Hematopoietic multipotent progenitor cell treated with erythropoietin and hydrocortisone succinate and interleukin-3 and kit ligand, for 6 days (in vitro differentiated cells): ENCODE data around the gene LRG1.
"Not testable (repeated sequence)": the region's sequence is repeated elsewhere in the genome, so short reads cannot be mapped to it uniquely, and the experiment has no call there.

Experiments used
- DNase-seq: peaks from one replicate; pipeline ENCODE4 v3.0.0-alpha.2; 2015

The LRG1 gene

DNA sequence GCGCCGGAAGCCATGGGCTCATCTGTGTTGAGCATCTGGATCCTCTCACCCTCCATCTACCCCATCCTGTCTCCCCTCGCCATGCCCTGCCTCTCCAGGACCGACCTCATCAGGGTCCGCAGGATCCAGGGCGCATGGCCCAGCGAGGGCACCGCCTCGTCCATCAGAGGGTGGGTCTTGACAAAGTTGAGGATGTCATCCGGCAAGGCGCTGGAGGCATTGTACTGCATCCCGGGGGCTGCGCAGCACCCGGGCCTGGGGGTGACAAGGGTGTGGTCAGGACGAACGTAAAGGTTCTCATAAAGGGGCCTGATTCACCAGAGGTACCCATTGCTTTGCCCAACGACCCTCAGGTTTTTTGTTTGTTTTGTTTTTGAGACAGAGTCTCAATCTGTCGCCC is 10.2 kb upstream of the LRG1 start:
- DNase-seq, result no peak

DNA sequence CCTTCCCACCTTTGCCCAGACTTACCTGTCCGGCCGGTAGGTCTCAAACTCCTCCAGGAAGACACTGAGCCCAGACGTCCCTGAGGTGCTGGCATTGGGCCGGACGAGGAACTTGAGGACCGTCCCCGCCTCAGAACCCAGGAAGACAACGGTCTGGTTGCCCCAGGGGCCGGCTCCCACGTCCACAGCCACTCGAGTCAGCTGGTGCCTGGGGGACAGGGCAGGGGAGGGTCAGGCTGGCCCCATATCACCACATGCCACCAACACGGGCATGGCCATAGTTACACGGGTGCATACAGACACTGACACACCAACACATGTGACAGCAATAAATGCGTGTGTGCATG is 8.4 kb upstream of the LRG1 start:
- no peak for DNase-seq

DNA sequence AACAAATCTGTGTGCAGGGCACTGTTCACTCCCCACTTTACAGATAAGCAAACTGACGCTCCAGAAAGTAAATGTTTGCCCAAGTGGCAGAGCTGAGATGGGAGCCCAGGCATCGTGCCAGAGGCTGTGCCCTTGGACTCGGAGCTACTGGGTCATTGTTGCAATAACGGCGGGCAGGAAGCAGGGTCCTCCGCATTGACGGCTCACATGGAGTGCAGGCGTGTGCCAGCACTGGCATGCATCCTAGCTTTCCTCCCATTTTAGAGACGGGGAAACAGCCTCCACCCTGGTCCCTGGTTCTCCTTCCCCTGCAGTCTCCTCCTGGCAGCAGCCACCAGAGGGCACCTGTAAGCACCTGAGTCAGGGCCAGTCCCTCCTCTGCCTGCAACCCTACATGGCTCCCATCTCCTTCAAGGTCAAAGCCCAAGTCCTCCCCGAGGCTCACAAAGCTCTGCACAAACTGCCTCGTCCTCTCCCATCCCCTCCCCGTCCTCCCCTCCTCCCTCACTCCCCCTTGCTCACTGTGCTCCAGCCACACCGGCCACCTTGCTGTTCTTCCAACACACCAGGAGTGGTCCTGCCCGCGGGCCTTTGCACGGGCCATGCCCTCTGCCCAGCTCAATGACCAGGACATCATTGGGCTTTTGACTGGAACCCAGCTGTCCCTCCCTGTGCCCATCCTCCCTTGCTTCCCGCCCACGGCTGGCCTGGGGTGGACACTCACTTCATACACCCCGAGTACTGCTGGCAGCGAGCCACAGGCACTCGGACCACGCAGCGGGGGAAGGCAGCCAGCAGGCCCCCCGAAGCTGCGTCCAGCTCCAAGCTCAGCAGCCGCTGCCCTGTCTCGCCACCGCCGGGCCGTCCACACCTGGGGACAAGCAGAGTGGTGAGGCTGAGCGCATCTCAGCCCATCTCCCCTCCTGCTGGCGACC is 7.7 kb upstream of the LRG1 start:
- DNase-seq, result peak; percentile 54

DNA sequence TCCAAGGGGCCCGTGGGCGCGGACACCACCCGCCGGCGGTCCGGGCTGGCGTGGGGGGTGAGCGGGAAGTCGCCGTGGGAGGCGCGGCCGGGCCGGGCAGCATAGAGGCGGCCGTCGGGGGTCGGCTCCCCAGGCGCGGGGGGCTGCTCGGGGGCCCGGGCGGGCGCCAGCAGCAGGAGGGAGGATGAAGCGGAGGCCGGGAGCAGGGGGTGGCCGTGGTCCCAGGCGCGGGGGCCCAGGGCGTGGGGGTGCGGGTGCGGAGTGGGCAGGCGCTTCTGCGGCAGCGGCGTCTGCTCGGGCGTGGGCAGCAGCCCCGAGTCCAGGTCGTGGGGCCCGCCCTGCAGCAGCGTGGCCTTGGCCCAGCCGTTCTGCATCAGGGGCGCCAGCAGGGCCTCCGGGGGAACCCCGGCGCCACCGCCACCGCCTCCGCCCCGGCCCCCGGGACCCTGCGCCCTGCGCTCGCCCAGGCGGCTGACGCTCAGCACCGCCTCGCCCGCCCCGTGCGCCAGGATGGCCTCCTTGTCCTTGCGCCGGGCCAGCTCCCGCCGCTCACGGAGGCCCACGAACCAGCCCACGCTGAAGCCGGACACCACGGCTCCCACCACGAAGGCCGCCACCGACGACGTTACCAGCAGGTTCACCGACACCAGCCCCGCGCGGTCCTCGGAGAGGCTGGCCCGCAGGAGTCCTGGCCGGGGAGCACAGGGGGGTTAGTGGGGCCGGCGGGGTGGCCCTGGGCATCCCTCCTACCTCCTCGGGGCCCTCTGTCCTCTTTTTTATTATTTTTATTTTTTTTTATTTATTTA is 4.2 kb upstream of the LRG1 start:
- no peak for DNase-seq

DNA sequence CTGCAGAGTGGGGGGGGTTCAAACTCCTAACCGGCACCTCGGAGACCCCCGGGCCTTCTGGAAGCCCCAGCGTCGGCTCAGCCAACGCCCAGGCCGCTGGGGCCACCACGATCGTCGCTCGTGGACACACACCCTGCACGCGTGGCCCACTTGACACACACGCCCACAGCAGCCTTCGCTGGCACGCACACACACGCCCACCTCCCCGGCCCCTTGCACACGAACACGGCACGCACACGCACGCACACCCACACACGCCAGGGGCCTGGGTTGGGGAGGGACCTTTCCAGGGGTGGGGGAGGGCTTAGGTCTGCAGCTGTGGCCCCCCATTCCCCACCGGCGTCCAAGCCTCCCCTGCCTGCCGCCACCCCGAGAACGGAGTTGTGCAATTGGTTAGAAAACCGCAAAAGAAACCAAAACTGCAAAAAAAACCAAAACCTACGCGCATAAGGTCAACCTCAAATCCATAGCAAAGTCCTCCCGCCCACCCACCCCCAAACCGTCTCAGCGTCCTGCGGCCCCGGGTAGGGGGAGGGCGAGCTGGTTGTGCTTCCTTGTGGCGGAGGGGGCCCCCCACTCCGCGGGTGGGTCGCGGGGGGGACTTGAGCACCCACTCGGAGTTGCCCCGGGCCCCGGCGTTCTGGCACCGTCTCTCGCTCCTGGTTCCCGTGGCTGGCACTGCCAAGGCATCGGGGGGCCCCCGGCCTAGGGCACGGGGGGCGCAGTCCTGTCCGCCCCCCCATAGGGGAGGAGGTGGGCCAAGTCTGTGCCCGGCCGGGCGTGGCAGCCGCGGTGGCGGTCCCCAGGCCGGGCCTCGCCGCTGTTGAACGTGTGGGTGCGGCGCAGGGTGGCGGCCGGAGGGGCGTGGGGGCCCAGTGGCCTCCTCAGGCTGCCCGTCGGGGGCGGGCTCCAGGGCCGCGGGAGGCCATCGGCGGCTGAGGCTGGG is 3.3 kb upstream of the LRG1 start:
- peak; percentile 37 for DNase-seq

DNA sequence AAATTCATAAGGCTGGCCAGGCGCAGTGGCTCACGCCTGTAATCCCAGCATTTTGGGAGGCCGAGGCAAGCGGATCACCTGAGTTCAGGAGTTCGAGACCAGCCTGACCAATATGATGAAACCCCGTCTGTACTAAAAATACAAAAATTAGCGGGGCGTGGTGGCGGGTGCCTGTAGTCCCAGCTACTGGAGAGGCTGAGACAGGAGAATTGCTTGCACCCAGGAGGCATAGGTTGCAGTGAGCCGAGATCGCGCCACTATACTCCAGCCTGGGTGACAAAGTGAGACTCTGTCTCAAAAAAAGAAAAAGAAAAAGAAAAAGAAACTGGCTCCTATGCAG is 1.9 kb upstream of the LRG1 start:
- not testable (repeated sequence) for DNase-seq

DNA sequence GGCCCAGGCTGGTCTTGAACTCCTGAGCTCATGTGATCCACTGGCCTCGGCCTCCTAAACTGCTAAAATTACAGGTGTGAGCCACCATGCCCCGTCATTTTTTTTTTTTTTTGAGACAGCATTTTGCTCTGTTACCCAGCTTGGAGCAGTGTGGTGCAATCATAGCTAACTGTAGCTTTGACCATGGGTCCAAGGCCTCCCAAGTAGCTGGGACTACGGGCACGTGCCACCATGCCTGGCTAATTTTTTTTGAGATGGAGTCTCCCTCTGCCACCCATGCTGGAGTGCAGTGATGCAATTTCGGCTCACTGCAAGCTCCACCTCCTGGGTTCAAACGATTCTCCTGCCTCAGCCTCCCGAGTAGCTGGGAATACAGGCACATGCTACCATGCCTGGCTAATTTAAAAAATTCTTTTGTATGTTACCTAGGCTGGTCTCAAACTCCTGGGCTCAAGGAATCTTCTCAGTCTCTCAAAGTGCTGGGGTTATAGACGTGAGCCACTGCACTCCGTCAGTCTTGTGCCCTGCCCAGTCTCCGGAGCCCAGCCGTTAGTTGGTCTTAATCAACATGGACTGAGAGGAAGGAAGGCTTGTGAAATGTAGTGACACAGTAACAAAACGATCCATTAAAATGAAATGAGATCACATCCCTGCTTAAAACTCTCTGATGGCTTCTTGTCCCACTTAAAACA is 1.4 kb upstream of the LRG1 start:
- peak; percentile 41 for DNase-seq

DNA sequence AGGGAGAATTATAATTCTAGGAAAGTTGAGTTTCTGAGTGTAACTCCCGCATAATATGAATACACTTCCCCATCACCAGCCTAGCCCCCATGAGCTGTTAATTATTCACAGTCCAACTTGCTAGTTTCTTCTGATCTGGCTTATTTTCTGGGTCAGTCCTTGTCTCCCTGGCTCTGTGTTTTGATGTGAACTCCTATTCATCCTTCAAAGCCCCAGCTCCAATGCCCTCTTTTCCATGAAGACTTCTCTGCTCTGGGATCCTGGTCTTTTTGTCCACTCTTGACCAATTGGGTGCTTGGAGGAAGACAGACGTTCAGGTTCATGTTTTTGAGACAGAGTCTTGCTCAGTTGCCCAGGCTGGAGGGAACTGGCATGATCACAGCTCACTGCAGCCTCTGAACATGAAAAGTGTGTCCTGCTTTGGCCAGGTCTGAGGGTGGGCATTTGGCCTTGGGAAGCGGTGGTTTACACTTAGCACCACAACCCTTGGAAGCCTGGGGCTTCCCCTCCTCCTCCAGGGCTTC is 605 bp downstream of the LRG1 start:
- DNase-seq, result no peak

DNA sequence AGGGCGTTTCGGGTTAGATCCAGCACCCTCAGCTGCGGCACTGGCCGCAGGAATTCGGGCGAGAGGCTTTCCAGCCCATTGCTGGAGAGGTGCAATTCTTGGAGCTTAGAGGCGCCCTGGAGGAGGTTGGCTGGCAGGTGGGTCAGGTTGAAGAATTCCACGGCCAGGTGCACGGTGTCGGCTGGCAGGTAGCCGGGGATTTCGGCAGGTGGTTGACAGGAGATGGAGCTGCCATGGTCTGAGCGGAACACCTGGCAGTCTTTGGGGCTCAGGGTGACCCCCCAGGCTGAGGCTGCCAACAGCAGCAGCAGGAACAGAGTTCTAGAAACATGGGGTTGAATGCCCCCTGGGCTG is 1.3 kb downstream of the LRG1 start:
- DNase-seq, result no peak

DNA sequence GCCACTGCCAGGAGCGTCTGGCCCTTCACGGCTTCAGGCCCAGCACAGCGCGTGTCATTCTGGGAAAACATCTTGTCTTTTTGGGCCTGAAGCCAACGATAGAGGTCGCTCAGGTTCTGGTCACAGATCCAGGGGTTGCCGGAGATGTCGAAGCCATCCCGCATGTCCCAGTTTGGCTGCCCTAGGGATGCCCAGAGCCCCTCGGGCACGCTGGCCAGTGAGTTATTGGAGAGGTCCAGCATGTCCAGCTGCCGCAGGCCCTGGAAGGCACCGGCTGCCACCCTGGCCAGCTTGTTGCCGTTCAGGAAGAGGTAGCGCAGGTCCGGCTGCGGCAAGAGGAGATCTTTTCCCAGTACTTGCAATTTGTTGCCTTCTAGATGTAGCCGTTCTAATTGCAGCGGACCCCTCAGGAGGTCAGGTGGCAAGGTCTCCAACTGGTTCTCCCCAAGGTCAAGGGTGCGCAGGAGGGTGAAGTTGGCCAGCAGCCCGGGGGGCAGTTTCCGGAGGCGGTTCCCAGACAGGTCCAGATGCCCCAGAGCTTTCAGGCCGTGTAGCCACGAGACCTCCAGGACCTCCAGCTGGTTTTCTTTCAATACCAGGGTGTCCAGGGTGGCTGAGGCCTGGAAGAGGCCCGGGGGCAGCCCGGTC is 1.8 kb downstream of the LRG1 start:
- no peak for DNase-seq

DNA sequence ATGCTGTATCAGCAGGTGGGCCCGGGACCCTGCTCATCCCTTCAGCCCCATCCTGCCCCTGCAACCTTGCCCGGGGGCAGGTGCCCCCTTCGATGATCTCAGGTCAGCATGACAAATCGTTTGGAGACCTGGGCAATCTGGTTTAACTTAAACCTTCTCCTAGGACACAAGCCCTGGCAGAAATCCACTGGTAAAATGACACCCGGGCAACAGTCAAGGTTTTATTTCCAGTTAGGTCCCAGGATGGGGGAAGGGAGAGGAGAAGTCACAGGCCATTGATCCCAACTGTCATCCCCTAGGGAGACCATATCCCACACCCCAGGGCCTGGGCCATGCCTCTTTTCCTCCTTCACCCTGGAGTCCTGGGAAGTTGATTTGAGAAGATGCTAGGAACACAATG is 3.0 kb downstream of the LRG1 start:
- DNase-seq, result no peak

DNA sequence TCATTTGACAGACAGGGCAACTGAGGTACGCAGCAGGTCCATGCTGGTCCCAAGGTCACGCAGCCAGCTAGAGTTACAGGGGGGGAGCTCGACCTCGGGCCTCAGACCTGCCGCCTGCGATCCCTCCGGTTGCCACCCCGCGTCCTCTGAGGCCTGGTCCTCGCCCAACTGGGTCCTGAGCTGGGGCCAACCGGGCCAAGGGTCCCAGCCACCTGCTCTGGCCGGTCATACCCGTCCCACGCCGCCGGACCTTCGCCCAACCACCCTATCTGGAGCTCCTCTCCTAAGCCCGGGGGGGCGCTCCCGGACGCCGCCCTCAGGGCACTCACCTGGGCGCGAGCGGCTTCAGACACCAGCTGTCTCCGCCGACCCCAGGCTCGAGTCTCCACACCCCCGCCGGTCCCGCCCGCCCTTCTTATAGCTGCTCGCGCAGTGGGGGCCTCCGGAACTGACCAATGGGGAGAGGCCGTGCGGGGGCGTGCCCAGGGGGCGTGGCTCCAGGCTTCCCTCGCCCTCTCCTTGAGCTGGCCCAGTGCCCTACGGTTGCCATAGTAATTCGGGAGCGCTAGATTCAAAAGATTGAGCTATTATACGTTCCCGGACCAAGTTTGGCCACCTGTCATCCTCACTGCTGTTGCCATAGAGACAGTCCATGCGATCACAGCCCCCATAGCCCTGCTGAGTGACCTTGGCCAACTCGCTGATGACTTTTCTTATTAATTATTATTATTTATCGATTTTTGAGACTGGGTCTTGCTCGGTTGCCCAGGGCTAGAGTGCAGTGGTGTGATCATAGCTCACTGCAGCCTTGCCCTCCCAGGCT is 4.8 kb downstream of the LRG1 start, which contains the start of gene PLIN5:
TSS of gene PLIN5 (minus strand) at position 389 of the 823 bp plus-strand sequence. CDS start 1,150 bp downstream, outside the sequence.
- peak; percentile 90 for DNase-seq

DNA sequence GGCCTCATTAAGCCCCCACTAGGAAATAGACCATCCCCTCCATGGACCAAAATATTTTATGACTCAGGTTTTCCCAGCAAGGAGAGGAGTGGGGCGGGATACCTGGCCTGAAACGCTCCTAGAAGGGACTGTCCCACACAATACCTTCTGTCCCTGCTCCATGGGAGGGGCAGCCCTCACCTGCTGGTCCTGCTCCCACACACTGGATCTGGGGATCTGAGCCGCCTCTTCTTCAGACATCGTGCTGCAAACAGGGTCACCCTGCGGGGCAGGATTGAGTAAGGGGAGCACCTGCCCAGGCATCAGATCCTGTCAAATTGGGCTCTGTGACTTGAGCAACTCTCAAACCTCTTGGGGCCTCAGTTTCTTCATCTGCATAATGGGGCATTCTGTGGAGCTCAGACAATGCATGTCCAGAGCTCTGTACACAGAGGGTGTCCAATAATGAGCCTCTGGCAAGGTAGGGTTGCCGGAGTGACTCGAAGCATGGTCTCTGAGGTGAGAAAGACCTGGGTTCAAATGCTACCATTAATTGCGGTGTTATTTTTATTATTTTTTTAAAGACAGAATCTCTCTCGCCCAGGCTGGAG is 5.9 kb downstream of the LRG1 start:
- no peak for DNase-seq

DNA sequence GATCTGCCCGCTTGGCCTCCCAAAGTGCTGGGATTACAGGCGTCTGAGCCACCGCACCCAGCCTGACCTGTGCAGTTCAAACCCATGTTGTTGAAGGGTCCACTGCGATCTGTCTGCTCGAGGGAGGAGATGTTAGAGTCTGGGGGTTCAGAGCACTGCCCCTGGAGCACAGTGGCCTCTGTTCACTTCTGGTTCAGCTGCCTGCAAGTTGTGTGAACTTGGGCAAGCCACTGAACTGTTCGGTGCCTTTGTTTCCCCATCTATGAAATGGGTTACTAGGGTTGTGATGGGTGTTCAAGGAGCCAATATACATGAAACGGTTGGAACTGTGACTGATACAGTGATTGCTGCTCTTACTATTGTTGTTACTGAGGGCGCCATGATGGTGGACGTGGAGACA is 6.5 kb downstream of the LRG1 start:
- no peak for DNase-seq

DNA sequence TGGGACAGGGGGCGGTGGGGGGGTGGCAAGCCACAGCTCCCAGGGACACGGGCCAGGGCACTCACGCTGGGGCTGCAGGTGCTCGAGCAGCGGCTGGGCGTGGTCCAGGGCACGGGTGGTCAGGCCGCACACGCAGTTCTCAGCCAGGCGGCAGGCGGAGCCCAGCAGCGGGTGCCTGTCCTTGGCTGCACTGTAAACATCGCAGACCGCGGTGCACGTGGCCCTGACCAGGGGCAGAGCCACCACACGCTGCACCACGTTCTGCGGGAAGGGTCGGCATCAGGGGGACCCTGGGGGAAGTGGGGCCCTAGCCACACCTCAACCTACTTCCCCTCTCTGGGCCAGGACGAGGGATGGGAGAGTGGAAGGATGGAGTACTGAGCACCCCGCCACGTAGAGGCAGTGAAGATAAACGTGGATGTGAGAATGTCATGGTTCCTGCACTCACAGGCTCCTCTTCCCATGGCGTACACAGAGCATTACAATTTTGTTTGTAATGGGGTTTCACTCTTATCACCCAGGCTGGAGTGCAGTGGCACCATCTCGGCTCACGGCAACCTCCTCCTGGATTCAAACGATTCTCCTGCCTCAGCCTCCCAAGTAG is 8.2 kb downstream of the LRG1 start:
- DNase-seq, result no peak

DNA sequence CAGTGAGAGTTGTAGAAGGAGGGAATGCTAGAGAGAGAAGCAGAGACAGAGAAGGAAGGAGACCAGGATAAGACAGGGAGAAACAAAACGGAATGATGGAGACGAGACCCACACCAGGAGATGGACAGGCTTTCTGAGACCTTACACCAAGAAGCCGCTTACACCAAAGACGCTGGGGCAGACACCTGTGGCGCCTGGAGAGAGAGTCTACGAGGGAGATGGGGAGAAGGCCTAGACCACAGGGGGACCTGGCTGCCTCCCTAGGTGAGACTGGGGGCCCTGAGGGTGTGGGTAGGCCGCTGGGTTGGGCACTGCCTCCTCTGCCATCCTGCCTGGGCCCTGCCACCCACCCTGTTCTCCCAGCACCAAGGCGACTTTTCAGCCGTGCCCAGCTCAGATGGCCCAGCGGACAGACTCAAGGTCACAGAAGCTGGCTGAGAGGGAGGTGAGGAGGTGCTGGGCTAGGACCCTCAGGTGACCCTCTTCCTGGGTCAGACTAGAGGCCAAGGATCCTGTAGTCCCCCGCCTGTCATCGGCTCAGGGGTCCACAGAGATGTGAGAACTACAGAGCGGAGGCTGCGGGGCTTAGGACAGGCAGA is 9.8 kb downstream of the LRG1 start:
- DNase-seq, result no peak

DNA sequence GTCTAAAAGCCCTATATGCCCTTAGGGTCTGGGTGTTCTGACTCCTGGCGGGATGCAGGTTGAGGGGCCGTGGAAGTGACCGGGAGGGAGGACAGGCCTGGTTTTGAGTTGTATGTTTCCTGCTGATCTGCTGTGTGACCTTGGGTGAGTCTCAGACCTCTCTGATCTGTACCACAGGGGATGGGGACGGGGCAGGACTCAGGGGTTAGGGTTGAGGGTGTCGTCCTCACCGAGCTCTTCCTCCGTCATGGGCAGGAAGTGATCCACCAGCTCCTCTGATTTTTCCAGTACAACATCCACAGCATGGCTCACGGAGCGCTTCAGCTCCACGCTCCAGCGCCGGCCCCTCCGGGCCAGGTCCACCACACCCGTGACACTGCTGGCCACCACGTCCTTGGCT is 11.0 kb downstream of the LRG1 start:
- DNase-seq, result no peak

DNA sequence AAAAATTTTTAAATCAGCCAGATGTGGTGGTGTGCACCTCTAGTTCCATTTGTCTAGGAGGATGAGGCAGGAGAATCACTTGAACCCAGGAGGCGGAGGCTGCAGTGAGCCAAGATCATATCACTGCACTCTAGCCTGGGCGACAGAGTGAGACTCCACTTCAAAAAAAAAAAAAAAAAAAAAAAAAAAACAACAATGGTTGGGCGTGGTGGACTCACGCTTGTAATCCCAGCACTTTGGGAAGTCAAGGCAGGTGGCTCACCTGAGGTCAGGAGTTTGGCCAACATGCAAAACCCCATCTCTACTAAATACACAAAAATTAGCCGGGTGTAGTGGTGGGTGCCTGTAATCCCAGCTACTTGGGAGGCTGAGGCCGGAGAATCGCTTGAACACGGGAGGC is 12.5 kb downstream of the LRG1 start:
- not testable (repeated sequence) for DNase-seq

DNA sequence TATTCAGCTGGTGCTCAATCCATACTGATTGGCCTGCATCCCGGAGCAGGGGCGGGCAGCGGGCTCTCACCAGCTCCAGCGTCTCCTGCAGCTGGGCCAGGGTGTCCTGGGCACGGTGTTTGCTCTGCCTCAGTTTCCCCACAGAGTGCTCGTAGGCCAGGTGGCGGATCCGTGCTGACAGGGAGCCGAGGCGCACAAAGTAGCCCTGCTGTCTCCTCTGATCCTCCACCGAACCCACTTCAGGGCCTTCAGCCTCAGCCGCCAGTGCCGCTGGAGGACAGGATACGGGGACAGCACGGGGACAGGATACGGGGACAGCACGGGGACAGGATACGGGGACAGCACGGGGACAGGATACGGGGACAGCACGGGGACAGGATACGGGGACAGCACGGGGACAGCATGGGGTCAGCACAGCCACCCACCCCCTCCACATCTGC is 14.3 kb downstream of the LRG1 start:
- DNase-seq, result no peak
